ENCODE data around the gene LSM3. TPM values are rescaled to one million over a fixed set of nuclear protein-coding genes. Genes with fewer than 3 reads are reported as not detected.
"Not testable (repeated sequence)": the region's sequence is repeated elsewhere in the genome, so short reads cannot be mapped to it uniquely, and the experiment has no call there.

The LSM3 gene
- total RNA-seq, 1 donor from 2014 or later = 9.5 TPM

DNA sequence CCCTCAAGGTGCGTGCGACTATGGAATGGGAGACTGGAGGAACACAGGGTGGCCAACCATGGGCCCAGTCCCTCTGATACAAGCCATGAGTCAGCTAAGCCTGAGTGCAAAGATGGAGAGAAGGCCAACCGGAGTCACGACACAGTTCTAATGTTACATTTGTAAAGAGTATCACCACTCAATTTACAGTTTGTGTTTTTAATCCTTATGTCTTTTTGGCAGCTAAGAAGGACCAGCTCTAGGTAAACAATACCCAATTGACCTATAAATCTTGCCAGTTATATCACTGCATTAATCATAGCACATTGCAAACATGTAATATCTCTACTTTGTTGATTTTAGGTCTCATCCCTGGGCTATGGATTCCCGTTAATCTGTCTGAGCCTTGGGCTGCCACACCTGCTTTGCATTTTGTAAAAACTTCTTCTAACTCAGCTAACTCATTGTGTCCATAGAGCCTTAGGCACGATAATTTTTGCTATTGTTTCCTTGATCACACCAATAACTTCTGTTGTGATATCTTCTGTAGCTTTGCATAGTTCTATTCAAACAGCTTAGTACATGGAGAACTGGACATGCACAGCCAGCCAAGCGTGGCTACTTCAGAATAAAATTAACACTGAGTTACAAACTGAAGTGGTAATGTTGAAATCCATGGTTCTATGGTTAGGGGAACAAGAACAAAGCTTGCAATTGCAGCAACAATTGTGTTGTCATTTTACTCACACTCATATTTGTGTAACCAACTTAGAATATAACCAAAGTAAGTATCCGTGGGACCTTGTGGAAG lies 50.3 kb downstream of the LSM3 start:
- Histone ChIP-seq H3K9ac (ENCODE audit: low read length) (no peak overlapping the region), H3K9me3 (ENCODE audit: insufficient read depth, low read depth, low read length) (peaks cover 3% of the 10 kb centered on the region), H4K20me1 (ENCODE audit: insufficient read depth, low read length) (no peaks in the 10 kb centered on the region), H3K27me3 (ENCODE audit: insufficient read depth, low read length) (no peaks in the 10 kb centered on the region), H3K4me2 (ENCODE audit: low read length) (no peak overlapping the region), H3K27ac (ENCODE audit: low read depth, low read length) (no peak overlapping the region), H3K79me2 (ENCODE audit: insufficient read depth, low read length) (no peaks in the 10 kb centered on the region), H2AFZ (ENCODE audit: low read depth, low read length) (no peak overlapping the region), H3K4me3 (ENCODE audit: insufficient read depth, low read depth, low read length) (no peak overlapping the region), H3K4me1 (ENCODE audit: insufficient read depth, low read length) (peaks cover 10% of the 10 kb centered on the region), H3K36me3 (ENCODE audit: insufficient read depth, low read length) (no peaks in the 10 kb centered on the region)
- no peak for DNase-seq (ENCODE audit: low read depth)
- peaks cover 22% of the 10 kb centered on the region for H3K4me1 Mint-ChIP-seq (ENCODE audit: low read depth, unreplicated experiment)
- H3K27ac Mint-ChIP-seq (ENCODE audit: unreplicated experiment) = no peak overlapping the region
- no peak for FAIRE-seq
- no peaks in the 10 kb centered on the region for H3K27me3 Mint-ChIP-seq (ENCODE audit: low read depth, unreplicated experiment)
- H3K4me3 Mint-ChIP-seq (ENCODE audit: unreplicated experiment) = no peak overlapping the region
- H3K36me3 Mint-ChIP-seq (ENCODE audit: low read depth, unreplicated experiment) = peaks cover 2% of the 10 kb centered on the region
- TF ChIP-seq CTCF (IDR thresholded peaks at IDR 0.05; ENCODE audit: insufficient read depth, low read depth, low read length) (no peak), EZH2 (IDR thresholded peaks at IDR 0.05; ENCODE audit: insufficient read depth, low read length) (no peak)
- H3K9me3 Mint-ChIP-seq (ENCODE audit: unreplicated experiment) = peaks cover 7% of the 10 kb centered on the region

DNA sequence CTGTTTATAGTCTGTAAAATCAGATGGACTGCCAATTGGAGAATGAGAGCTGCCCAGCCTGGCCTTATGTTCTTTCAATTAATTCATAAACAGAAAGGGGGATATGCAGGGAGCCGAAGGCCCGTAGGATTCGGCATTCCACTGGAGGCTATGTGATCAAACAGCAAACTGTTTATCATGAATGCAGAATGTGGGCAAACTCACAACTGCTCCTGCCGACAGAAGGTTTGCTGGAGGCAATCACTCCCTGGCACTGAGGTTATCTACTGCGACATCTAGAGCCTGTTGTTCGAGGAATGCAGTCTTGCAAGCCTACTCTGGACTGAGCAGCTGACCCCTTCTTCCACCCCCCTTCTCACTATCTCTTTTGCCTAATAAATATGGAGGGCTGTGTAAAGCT lies 51.1 kb downstream of the LSM3 start:
- peaks cover 19% of the 10 kb centered on the region for H3K4me1 Mint-ChIP-seq (ENCODE audit: low read depth, unreplicated experiment)
- H3K36me3 ChIP-seq (ENCODE audit: insufficient read depth, low read length); FAIRE-seq; H2AFZ ChIP-seq (ENCODE audit: low read depth, low read length); H3K79me2 ChIP-seq (ENCODE audit: insufficient read depth, low read length); H3K4me3 Mint-ChIP-seq (ENCODE audit: unreplicated experiment); H3K9ac ChIP-seq (ENCODE audit: low read length); H3K4me2 ChIP-seq (ENCODE audit: low read length); DNase-seq (ENCODE audit: low read depth); H3K36me3 Mint-ChIP-seq (ENCODE audit: low read depth, unreplicated experiment); H3K9me3 Mint-ChIP-seq (ENCODE audit: unreplicated experiment); H3K4me3 ChIP-seq (ENCODE audit: insufficient read depth, low read depth, low read length); H3K27me3 ChIP-seq (ENCODE audit: insufficient read depth, low read length); H3K27me3 Mint-ChIP-seq (ENCODE audit: low read depth, unreplicated experiment); H4K20me1 ChIP-seq (ENCODE audit: insufficient read depth, low read length); H3K9me3 ChIP-seq (ENCODE audit: insufficient read depth, low read depth, low read length); H3K27ac Mint-ChIP-seq (ENCODE audit: unreplicated experiment); H3K27ac ChIP-seq (ENCODE audit: low read depth, low read length): not testable (repeated sequence)
- H3K4me1 ChIP-seq (ENCODE audit: insufficient read depth, low read length) = peaks cover 10% of the 10 kb centered on the region

- Mint-ChIP-seq H3K27ac (ENCODE audit: unreplicated experiment) (no peak overlapping the region), H3K9me3 (ENCODE audit: unreplicated experiment) (peaks cover 10% of the 10 kb centered on the region), H3K4me3 (ENCODE audit: unreplicated experiment) (no peak overlapping the region), H3K36me3 (ENCODE audit: low read depth, unreplicated experiment) (peaks cover 4% of the 10 kb centered on the region), H3K27me3 (ENCODE audit: low read depth, unreplicated experiment) (no peaks in the 10 kb centered on the region), H3K4me1 (ENCODE audit: low read depth, unreplicated experiment) (peaks cover 15% of the 10 kb centered on the region)
- peaks cover 3% of the 10 kb centered on the region for H3K9me3 ChIP-seq (ENCODE audit: insufficient read depth, low read depth, low read length)
- no peak for TF ChIP-seq CTCF (IDR thresholded peaks at IDR 0.05; ENCODE audit: insufficient read depth, low read depth, low read length)
- no peak for TF ChIP-seq EZH2 (IDR thresholded peaks at IDR 0.05; ENCODE audit: insufficient read depth, low read length)
- peaks cover 10% of the 10 kb centered on the region for H3K4me1 ChIP-seq (ENCODE audit: insufficient read depth, low read length)
- FAIRE-seq (no peak), DNase-seq (ENCODE audit: low read depth) (no peak)
- H4K20me1 ChIP-seq (ENCODE audit: insufficient read depth, low read length) = no peaks in the 10 kb centered on the region
- no peak overlapping the region for H2AFZ ChIP-seq (ENCODE audit: low read depth, low read length)
- H3K79me2 ChIP-seq (ENCODE audit: insufficient read depth, low read length) = no peaks in the 10 kb centered on the region
- H3K27ac ChIP-seq (ENCODE audit: low read depth, low read length) = no peak overlapping the region
- no peak overlapping the region for H3K9ac ChIP-seq (ENCODE audit: low read length)
- H3K4me3 ChIP-seq (ENCODE audit: insufficient read depth, low read depth, low read length) = no peak overlapping the region
- no peak overlapping the region for H3K4me2 ChIP-seq (ENCODE audit: low read length)
- no peaks in the 10 kb centered on the region for H3K36me3 ChIP-seq (ENCODE audit: insufficient read depth, low read length)
- H3K27me3 ChIP-seq (ENCODE audit: insufficient read depth, low read length) = no peaks in the 10 kb centered on the region
Measured at GRCh38 chr3:14230729-14231128, 52.1 kb downstream of the LSM3 start.

Data from astrocyte (in vitro differentiated cells and primary cell).